ENCODE data around the gene SLC9A8. TPM values are rescaled to one million over a fixed set of nuclear protein-coding genes. Genes with fewer than 3 reads are reported as not detected.

SLC9A8 gene
- total RNA-seq, 1 donor = 7.3 TPM

DNA sequence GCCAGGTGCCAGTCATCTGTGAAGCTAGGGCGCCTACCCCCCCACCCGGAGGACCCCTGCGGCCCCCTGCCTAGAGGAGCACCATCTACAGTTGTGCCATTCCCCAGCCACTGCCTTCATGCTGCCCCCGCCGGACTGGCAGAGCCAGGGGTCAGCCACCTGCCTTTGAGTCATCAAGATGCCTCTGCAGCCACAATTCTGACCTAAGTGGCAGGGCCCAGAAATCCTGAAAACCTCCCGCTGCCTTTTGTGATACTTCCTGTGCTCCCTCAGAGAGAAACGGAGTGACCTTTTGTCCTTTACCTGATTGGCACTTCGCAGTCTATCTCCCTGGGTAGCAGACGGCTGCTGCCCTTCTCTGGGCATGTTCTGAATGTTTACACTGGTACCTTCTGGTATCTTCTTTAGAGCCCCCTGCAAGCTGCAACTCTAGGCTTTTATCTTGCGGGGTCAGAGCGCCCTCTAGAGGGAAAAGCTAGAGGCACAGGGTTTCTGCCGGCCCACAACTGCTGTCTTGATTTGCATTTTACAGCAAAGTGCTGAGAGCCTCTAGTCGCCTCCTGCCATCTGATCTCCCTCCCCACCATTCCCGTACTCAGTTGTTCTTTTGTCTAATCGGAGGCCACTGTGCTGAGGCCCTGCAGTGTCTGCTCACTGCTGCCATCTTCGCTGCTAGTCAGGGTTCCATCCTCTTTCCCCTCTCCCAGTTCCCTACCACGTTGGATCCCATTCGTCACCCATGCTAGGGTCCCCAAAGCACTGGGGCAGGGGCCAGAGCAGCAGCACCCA lies 75.8 kb downstream of the SLC9A8 start:
- TF ChIP-seq CTCF (IDR thresholded peaks at IDR 0.05; ENCODE audit: insufficient read depth, low read depth, low read length) = peak; percentile 90
- DNase-seq (ENCODE audit: low read depth) = peak; percentile 71
- no peak overlapping the region for H3K4me3 ChIP-seq (ENCODE audit: low read depth, low read length)

- no peak for TF ChIP-seq CTCF (IDR thresholded peaks at IDR 0.05; ENCODE audit: insufficient read depth, low read depth, low read length)
- H3K4me3 ChIP-seq (ENCODE audit: low read depth, low read length) = no peak overlapping the region
- DNase-seq (ENCODE audit: low read depth) = no peak
Measured at GRCh38 chr20:49889001-49889934, 76.6 kb downstream of the SLC9A8 start.

GRCh38 chr20:49889935-49890333 lies 77.3 kb downstream of the SLC9A8 start:
- no peak for DNase-seq (ENCODE audit: low read depth)
- no peak for TF ChIP-seq CTCF (IDR thresholded peaks at IDR 0.05; ENCODE audit: insufficient read depth, low read depth, low read length)
- no peak overlapping the region for H3K4me3 ChIP-seq (ENCODE audit: low read depth, low read length)

- no peak for TF ChIP-seq CTCF (IDR thresholded peaks at IDR 0.05; ENCODE audit: insufficient read depth, low read depth, low read length)
- DNase-seq (ENCODE audit: low read depth) = no peak
- no peak overlapping the region for H3K4me3 ChIP-seq (ENCODE audit: low read depth, low read length)
Measured at GRCh38 chr20:49890471-49891361, 78.1 kb downstream of the SLC9A8 start.

DNA sequence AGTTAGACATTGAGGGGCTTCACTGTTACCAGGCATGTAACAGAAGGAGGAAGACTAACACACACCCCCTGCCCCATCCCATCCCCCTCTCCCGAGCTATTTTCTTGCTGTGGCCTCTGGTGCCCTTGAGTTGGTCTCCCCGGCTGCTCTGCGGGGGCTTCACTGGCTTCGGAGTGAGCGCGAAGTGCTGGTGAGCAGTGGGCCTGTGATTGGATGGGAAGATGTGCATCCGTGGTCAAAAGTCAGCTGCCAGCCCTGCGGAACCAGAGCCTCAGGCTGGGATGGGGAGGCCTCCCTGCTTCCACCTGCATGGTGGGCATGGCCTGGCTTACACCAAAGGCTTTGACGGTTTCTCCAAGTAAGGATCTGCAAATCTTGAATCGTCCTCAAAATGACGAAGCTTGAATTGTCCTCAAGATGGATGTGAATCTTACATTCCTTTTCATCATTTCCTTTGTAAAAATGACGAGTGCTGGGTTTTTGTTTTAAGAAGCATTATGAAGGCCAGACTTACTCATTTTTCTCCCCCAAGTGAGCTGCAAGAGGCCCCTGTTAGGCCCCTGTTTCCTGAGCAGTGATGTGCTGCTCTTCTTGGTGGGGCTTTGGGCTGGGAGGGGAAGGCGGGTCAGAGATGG lies 79.0 kb downstream of the SLC9A8 start:
- no peak for DNase-seq (ENCODE audit: low read depth)
- no peak for TF ChIP-seq CTCF (IDR thresholded peaks at IDR 0.05; ENCODE audit: insufficient read depth, low read depth, low read length)
- H3K4me3 ChIP-seq (ENCODE audit: low read depth, low read length) = no peak overlapping the region

- no peak overlapping the region for H3K4me3 ChIP-seq (ENCODE audit: low read depth, low read length)
- no peak for DNase-seq (ENCODE audit: low read depth)
- no peak for TF ChIP-seq CTCF (IDR thresholded peaks at IDR 0.05; ENCODE audit: insufficient read depth, low read depth, low read length)
Measured at GRCh38 chr20:49892260-49892659, 79.6 kb downstream of the SLC9A8 start.
